H1 (cell line): ENCODE results near the gene FRMPD2. TPM values are rescaled to one million over a fixed set of nuclear protein-coding genes. Genes with fewer than 3 reads are reported as not detected.

ENCODE experiments used
- E2F6 ChIP-seq: IDR thresholded peaks from 2 replicates; pipeline ENCODE4 v1.6.1; 2012; ENCODE audit warnings: inconsistent platforms
- YY1 ChIP-seq: IDR thresholded peaks from 2 replicates; pipeline ENCODE4 v1.6.1; 2011; ENCODE audit warnings: low read depth, mild to moderate bottlenecking, low read length
- polyA plus RNA-seq, 7 experiments: library from polyadenylated mRNA; depleted of rRNA in 3 of 7; stranded (reverse) in 5 of 7; unstranded in 2 of 7; fragments of >200 nt in 5 of 7; fragments of 200-250 nt in 2 of 7; gene quantifications; 1 replicate in 5 of 7; 2 replicates in 1 of 7; 4 replicates in 1 of 7; pipeline versions ENCODE4 v1.2.1 to v1.2.3, GENCODE V29; 2011 to 2013; ENCODE audit warnings: missing spikeins in 2 of 7, mixed read lengths in 2 of 7
- total RNA-seq: library from RNA; stranded (reverse); fragmentation: NEBNext Ultra II Directional; extraction: Animal tissue kit (Norgen Biotek cat#: 25700); gene quantifications from 2 replicates; pipeline ENCODE4 v1.2.1, GENCODE V29; 2021

FRMPD2 gene
- total and polyA plus RNA-seq, 2 of the 8 experiments (the other 6 are each of a cell fraction or from before 2014, with no cell fraction given) = 0.07 to 0.47 TPM

- TF ChIP-seq YY1 (no peak), E2F6 (no peak)
Measured at GRCh38 chr10:48246501-48246900, 28.0 kb downstream of the FRMPD2 start (continued).
